HepG2 (cell line): ENCODE data around the gene UBQLN4. TPM values are rescaled to one million over a fixed set of nuclear protein-coding genes. Genes with fewer than 3 reads are reported as not detected.
A peak's percentile ranks its signal among the peaks of the same experiment; 100 is the strongest.

Source experiments
- CHD2 ChIP-seq: IDR thresholded peaks from 2 replicates; pipeline ENCODE4 v1.6.1; 2011; ENCODE audit warnings: low read depth, low read length, improper control_type of control experiment
- GMEB1 ChIP-seq: sonication (generic); formaldehyde crosslinking; IDR thresholded peaks from 2 replicates; pipeline ENCODE4 v1.5.1; 2020; ENCODE audit warnings: missing genetic modification reagents, mild to moderate bottlenecking, borderline replicate concordance
- HOXA7 ChIP-seq: sonication (generic); formaldehyde crosslinking; IDR thresholded peaks from 2 replicates; pipeline ENCODE4 v1.8.1; 2022; ENCODE audit warnings: mild to moderate bottlenecking, missing genetic modification reagents, moderate library complexity
- KLF13 ChIP-seq: sonication (generic); formaldehyde crosslinking; IDR thresholded peaks from 2 replicates; pipeline ENCODE4 v1.4.0; 2020; ENCODE audit warnings: mild to moderate bottlenecking, missing genetic modification reagents
- KLF16 ChIP-seq, 2 experiments: sonication (generic) in 1 of 2; formaldehyde crosslinking in 1 of 2; IDR thresholded peaks; 2 replicates each; pipeline versions ENCODE4 v1.6.1 to v1.8.0; 2016 to 2023; ENCODE audit warnings: missing genetic modification reagents in 2 of 2, missing compliant biosample characterization in 1 of 2
- NFRKB ChIP-seq: fragments of 450-650 bp; IDR thresholded peaks from 2 replicates; pipeline ENCODE4 v1.6.1; 2017
- NR1H2 ChIP-seq: sonication (generic); formaldehyde crosslinking; IDR thresholded peaks from 2 replicates; pipeline ENCODE4 v1.8.1; 2022; ENCODE audit warnings: low read depth, missing genetic modification reagents, borderline replicate concordance
- PHF21A ChIP-seq: sonication (generic); formaldehyde crosslinking; IDR thresholded peaks from 2 replicates; pipeline ENCODE4 v1.5.0; 2020; ENCODE audit warnings: mild to moderate bottlenecking, missing genetic modification reagents
- PHF8 ChIP-seq: sonication (generic); formaldehyde crosslinking; IDR thresholded peaks from 2 replicates; pipeline ENCODE4 v1.5.0; 2020; ENCODE audit warnings: missing genetic modification reagents
- RBM39 ChIP-seq: fragments of 200-400 bp; formaldehyde crosslinking; IDR thresholded peaks from one replicate; pipeline ENCODE4 v1.6.1; 2018; ENCODE audit warnings: antibody characterized with exemption, mild to moderate bottlenecking, low read depth, low read length; ENCODE audit not compliant: poor library complexity, severe bottlenecking
- ZBTB3 ChIP-seq: sonication (generic); formaldehyde crosslinking; IDR thresholded peaks from 2 replicates; pipeline ENCODE4 v1.4.0; 2020; ENCODE audit warnings: low read depth, mild to moderate bottlenecking, moderate library complexity, missing genetic modification reagents, borderline replicate concordance
- ZFP1 ChIP-seq: IDR thresholded peaks from 2 replicates; pipeline ENCODE4 v1.6.1; 2016
- ZNF274 ChIP-seq: sonication (generic); formaldehyde crosslinking; IDR thresholded peaks from 2 replicates; pipeline ENCODE4 v1.5.1; 2020; ENCODE audit warnings: mild to moderate bottlenecking, missing genetic modification reagents
- ZNF484 ChIP-seq: sonication (generic); formaldehyde crosslinking; IDR thresholded peaks from 2 replicates; pipeline ENCODE4 v1.5.1; 2020; ENCODE audit warnings: mild to moderate bottlenecking, low read depth, missing genetic modification reagents, borderline replicate concordance
- ZNF781 ChIP-seq: sonication (generic); formaldehyde crosslinking; IDR thresholded peaks from 2 replicates; pipeline ENCODE4 v1.5.1; 2020; ENCODE audit warnings: borderline replicate concordance, mild to moderate bottlenecking, missing genetic modification reagents; ENCODE audit errors: not compliant biosample characterization
- ZNF841 ChIP-seq: sonication (generic); formaldehyde crosslinking; IDR thresholded peaks from 2 replicates; pipeline ENCODE4 v1.8.1; 2023; ENCODE audit warnings: missing genetic modification reagents, borderline replicate concordance
- polyA plus RNA-seq, 8 experiments: library from polyadenylated mRNA; depleted of rRNA in 3 of 8; stranded (reverse) in 7 of 8; unstranded in 1 of 8; fragments of >200 nt; fragmentation: Illumina TruSeq in 4 of 8; extraction: Trizol in 4 of 8; gene quantifications; 2 replicates each; pipeline versions ENCODE4 v1.2.1 to v1.2.3, GENCODE V29; 2011 to 2016; ENCODE audit warnings: low read depth in 4 of 8, missing spikeins in 1 of 8, mixed read lengths in 1 of 8; ENCODE audit not compliant: insufficient read depth in 1 of 8
- total RNA-seq, 5 experiments: library from RNA; depleted of rRNA; stranded (reverse); fragments of >200 nt; fragmentation: Illumina TruSeq; extraction: Trizol; gene quantifications; 2 replicates each; pipeline ENCODE4 v1.2.3, GENCODE V29; 2016; ENCODE audit warnings: low read depth in 1 of 5
- TF ChIP-seq, protein P1 (sequence below), 2 experiments: sonication (generic) in 1 of 2; formaldehyde crosslinking in 1 of 2; IDR thresholded peaks; 2 replicates each; pipeline versions ENCODE4 v1.6.1 to v1.9.0; 2014 to 2022; ENCODE audit warnings: antibody characterized with exemption in 1 of 2, borderline replicate concordance in 1 of 2, inconsistent platforms in 1 of 2, low read depth in 1 of 2, missing genetic modification reagents in 1 of 2
- TF ChIP-seq, protein P2 (sequence below): sonication (generic); formaldehyde crosslinking; IDR thresholded peaks from 2 replicates; pipeline ENCODE4 v1.5.1; 2020; ENCODE audit warnings: mild to moderate bottlenecking, missing genetic modification reagents, moderate library complexity

UBQLN4 gene
- total and polyA plus RNA-seq, 2 of the 13 experiments (the other 11 are each of a cell fraction or from before 2014, with no cell fraction given) = 31.5 to 39.8 TPM

- TF ChIP-seq, protein P1, sequence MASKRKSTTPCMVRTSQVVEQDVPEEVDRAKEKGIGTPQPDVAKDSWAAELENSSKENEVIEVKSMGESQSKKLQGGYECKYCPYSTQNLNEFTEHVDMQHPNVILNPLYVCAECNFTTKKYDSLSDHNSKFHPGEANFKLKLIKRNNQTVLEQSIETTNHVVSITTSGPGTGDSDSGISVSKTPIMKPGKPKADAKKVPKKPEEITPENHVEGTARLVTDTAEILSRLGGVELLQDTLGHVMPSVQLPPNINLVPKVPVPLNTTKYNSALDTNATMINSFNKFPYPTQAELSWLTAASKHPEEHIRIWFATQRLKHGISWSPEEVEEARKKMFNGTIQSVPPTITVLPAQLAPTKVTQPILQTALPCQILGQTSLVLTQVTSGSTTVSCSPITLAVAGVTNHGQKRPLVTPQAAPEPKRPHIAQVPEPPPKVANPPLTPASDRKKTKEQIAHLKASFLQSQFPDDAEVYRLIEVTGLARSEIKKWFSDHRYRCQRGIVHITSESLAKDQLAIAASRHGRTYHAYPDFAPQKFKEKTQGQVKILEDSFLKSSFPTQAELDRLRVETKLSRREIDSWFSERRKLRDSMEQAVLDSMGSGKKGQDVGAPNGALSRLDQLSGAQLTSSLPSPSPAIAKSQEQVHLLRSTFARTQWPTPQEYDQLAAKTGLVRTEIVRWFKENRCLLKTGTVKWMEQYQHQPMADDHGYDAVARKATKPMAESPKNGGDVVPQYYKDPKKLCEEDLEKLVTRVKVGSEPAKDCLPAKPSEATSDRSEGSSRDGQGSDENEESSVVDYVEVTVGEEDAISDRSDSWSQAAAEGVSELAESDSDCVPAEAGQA (IDR thresholded peaks at IDR 0.05; ENCODE audit: low read depth) = peak; percentile 42; the same call in 1 of the 2 replicates
- TF ChIP-seq, protein P1 (CRISPR knock-in tag; IDR thresholded peaks at IDR 0.05; ENCODE audit: borderline replicate concordance) = no peak
- TF ChIP-seq PHF8 (CRISPR knock-in tag) = peak; percentile 51
- TF ChIP-seq ZNF484 (CRISPR knock-in tag) = no peak
- no peak for TF ChIP-seq ZNF781 (CRISPR knock-in tag)
- TF ChIP-seq KLF16 (CRISPR knock-in tag; IDR thresholded peaks at IDR 0.05) = peak in 1 of 2 experiments; percentile 4; a peak in 1 of 4 replicates
- peak; percentile 73 for TF ChIP-seq PHF21A (CRISPR knock-in tag)
- TF ChIP-seq ZBTB3 (CRISPR knock-in tag) = no peak
- TF ChIP-seq, protein P2, sequence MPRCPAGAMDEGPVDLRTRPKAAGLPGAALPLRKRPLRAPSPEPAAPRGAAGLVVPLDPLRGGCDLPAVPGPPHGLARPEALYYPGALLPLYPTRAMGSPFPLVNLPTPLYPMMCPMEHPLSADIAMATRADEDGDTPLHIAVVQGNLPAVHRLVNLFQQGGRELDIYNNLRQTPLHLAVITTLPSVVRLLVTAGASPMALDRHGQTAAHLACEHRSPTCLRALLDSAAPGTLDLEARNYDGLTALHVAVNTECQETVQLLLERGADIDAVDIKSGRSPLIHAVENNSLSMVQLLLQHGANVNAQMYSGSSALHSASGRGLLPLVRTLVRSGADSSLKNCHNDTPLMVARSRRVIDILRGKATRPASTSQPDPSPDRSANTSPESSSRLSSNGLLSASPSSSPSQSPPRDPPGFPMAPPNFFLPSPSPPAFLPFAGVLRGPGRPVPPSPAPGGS = no peak
- TF ChIP-seq ZNF274 (CRISPR knock-in tag) = 0 out of 2 replicates have a peak, but pooled peaks have one; percentile 33
- TF ChIP-seq CHD2 = no peak
- no peak for TF ChIP-seq NFRKB
- no peak for TF ChIP-seq HOXA7
- TF ChIP-seq GMEB1 (CRISPR knock-in tag) = peak; percentile 55; the same call in 1 of the 2 replicates
- no peak for TF ChIP-seq ZNF841 (CRISPR knock-in tag)
- TF ChIP-seq RBM39 = peak; percentile 66
- TF ChIP-seq KLF13 = no peak
- TF ChIP-seq ZFP1 (CRISPR knock-in tag) = 0 out of 2 replicates have a peak, but pooled peaks have one; percentile 32
- TF ChIP-seq NR1H2 (CRISPR knock-in tag) = no peak
Measured at GRCh38 chr1:156082309-156083091, 28.9 kb upstream of the UBQLN4 start, which contains the start of gene MEX3A (continued).
